Stomach (tissue), 4 donors: ENCODE data around the gene SUMO3.

Experiments used
- CTCF ChIP-seq, 7 experiments: fragments of 450-650 bp in 4 of 7; fragments of 200-600 bp in 3 of 7; sonication (generic) in 3 of 7; IDR thresholded peaks; one replicate each; pipeline ENCODE4 v1.5.1; 2016 to 2019; ENCODE audit warnings: antibody characterized with exemption in 7 of 7, control low read depth in 2 of 7, mild to moderate bottlenecking in 1 of 7
- EP300 ChIP-seq: sonication (generic); formaldehyde crosslinking; IDR thresholded peaks from one replicate; pipeline ENCODE4 v1.6.1; 2017; ENCODE audit warnings: antibody characterized with exemption
- POLR2A ChIP-seq, 4 donors: fragments of 450-650 bp; IDR thresholded peaks; one replicate each; pipeline ENCODE4 v1.6.1; 2016; ENCODE audit warnings: antibody characterized with exemption in 4 of 4, control low read depth in 2 of 4, mild to moderate bottlenecking in 1 of 4, moderate library complexity in 1 of 4
- POLR2AphosphoS5 ChIP-seq, 3 donors: sonication (generic); formaldehyde crosslinking; IDR thresholded peaks; one replicate each; pipeline ENCODE4 v1.6.1; 2016; ENCODE audit warnings: antibody characterized with exemption in 3 of 3

DNA sequence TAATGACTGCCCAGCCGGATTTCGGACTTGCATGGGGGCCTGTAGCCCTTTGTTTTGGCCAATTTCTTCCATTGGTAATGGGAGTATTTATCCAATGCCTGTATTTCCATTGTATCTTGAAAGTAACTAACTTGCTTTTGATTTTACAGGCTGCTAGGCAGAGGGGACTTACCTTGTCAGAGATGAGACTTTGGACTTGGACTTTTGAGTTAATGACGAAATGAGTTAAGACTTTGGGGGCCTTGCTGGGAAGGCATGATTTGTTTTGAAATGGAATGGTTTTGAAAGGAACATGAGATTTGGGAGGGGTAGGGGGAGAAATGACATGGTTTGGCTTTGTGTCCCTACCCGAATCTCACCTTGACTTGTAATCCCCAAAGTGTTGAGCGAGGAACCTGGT lies 25.9 kb downstream of the SUMO3 start:
- no peak for TF ChIP-seq CTCF (IDR thresholded peaks at IDR 0.05)
- TF ChIP-seq EP300 = no peak
- TF ChIP-seq POLR2AphosphoS5 (IDR thresholded peaks at IDR 0.05) = no peak
- TF ChIP-seq POLR2A (IDR thresholded peaks at IDR 0.05) = no peak
